CD4-positive, alpha-beta T cell (primary cell): ENCODE data around the gene PDE5A. TPM values are rescaled to one million over a fixed set of nuclear protein-coding genes. Genes with fewer than 3 reads are reported as not detected.

Experiments used
- ATAC-seq: fragments of 200-7000 bp; cut with Tn5 transposase; one replicate; pipeline ENCODE4 v1.10.0; 2022; ENCODE audit warnings: mild to moderate bottlenecking; ENCODE audit not compliant: poor library complexity
- CTCF ChIA-PET: fragments of 350-600 bp; sonication (Branson Sonifier 250); formaldehyde crosslinking; loops from one replicate; lab custom pipeline; 2021; ENCODE audit warnings: antibody characterized with exemption, inconsistent platforms; lab: Charles Lee
- POLR2A ChIA-PET: fragments of 350-600 bp; sonication (Branson Sonifier 250); formaldehyde crosslinking; loops from one replicate; lab custom pipeline; 2021; ENCODE audit warnings: antibody characterized with exemption, inconsistent platforms; lab: Charles Lee
- DNase-seq, 14 experiments: peaks; one replicate each; pipeline ENCODE4 v3.0.0-alpha.2; 2013 to 2020; ENCODE audit warnings: mixed read lengths in 2 of 14
- H3K27ac ChIP-seq, 2 donors: one replicate each; pipeline versions ENCODE4 v1.5.1 to v1.7.0; 2013; ENCODE audit warnings: low read length in 2 of 2, low read depth in 1 of 2, mild to moderate bottlenecking in 1 of 2
- H3K27me3 ChIP-seq, 2 experiments: 1 replicate in 1 of 2; 2 replicates in 1 of 2; pipeline versions ENCODE4 v1.6.1 to v1.7.0; 2013; ENCODE audit warnings: low read length in 2 of 2, control low read depth in 1 of 2, mild to moderate bottlenecking in 1 of 2, moderate library complexity in 1 of 2; ENCODE audit not compliant: insufficient read depth in 2 of 2, control insufficient read depth in 1 of 2
- H3K36me3 ChIP-seq: one replicate; pipeline ENCODE4 v1.6.1; 2013; ENCODE audit warnings: low read length, control low read depth; ENCODE audit not compliant: insufficient read depth
- H3K4me1 ChIP-seq: one replicate; pipeline ENCODE4 v1.6.1; 2013; ENCODE audit warnings: low read length, control low read depth; ENCODE audit not compliant: insufficient read depth
- H3K4me3 ChIP-seq: one replicate; pipeline ENCODE4 v1.5.1; 2013; ENCODE audit warnings: mild to moderate bottlenecking, low read length, moderate library complexity
- H3K9me3 ChIP-seq, 2 experiments: 1 replicate in 1 of 2; 2 replicates in 1 of 2; pipeline versions ENCODE4 v1.6.1 to v1.7.0; 2013; ENCODE audit warnings: low read length in 2 of 2, mild to moderate bottlenecking in 2 of 2, control low read depth in 1 of 2, moderate library complexity in 1 of 2; ENCODE audit not compliant: control insufficient read depth in 1 of 2, insufficient read depth in 1 of 2
- H3K27ac Mint-ChIP-seq: one replicate; pipeline ENCODE4 v1.8.0; 2020; ENCODE audit warnings: mixed read lengths
- H3K27me3 Mint-ChIP-seq: one replicate; pipeline ENCODE4 v1.8.0; 2021; ENCODE audit warnings: mixed read lengths
- H3K36me3 Mint-ChIP-seq: one replicate; pipeline ENCODE4 v1.8.0; 2021; ENCODE audit warnings: low read depth, mixed read lengths
- H3K4me1 Mint-ChIP-seq: one replicate; pipeline ENCODE4 v1.8.0; 2021; ENCODE audit warnings: low read depth, mixed read lengths
- H3K4me3 Mint-ChIP-seq: one replicate; pipeline ENCODE4 v1.8.0; 2020; ENCODE audit warnings: mild to moderate bottlenecking, mixed read lengths
- H3K9me3 Mint-ChIP-seq: one replicate; pipeline ENCODE4 v1.8.0; 2020; ENCODE audit warnings: mixed read lengths
- intact Hi-C, 2 experiments: fragments of 100-400 bp; cut with DNase I in 1 of 2; cut with micrococcal nuclease in 1 of 2; formaldehyde crosslinking; loops; one replicate each; pipeline versions ENCODE4 v1.15.1 to v1.9.0; 2023 to 2025; cut with DNase I, micrococcal nuclease
- total RNA-seq, 174 experiments: library from RNA in 2 of 174; stranded (reverse) in 2 of 174; gene quantifications; one replicate each; pipeline ENCODE4 v1.2.3 and lab custom pipeline; 2021 to 2026
- TF ChIP-seq, protein P1 (sequence below): fragments of 200-600 bp; IDR thresholded peaks from one replicate; pipeline ENCODE4 v1.8.0; 2022; ENCODE audit warnings: antibody characterized with exemption, mild to moderate bottlenecking

Gene PDE5A
- total RNA-seq, 2 experiments from 2014 or later = 0.11 to 0.56 TPM

DNA sequence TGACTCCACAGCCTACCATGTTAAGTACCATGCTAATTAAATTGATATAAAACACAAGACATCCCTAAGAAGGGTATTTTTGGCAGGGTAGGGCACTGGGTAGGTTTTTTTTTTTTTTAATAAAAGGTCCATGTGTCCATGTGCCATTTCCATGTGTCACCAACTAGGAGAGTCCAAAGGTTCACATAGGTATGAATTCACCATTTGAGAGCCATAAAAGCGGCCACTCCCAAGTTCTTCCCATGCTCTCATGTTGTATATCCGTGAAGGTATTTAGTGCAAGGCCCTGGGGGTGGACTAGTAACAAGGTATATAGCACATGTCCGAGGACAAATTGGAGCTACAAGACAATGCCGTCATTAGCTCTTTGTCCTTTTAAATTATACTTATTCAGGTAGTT, 107.3 kb downstream of the PDE5A start:
- TF ChIP-seq, protein P1, sequence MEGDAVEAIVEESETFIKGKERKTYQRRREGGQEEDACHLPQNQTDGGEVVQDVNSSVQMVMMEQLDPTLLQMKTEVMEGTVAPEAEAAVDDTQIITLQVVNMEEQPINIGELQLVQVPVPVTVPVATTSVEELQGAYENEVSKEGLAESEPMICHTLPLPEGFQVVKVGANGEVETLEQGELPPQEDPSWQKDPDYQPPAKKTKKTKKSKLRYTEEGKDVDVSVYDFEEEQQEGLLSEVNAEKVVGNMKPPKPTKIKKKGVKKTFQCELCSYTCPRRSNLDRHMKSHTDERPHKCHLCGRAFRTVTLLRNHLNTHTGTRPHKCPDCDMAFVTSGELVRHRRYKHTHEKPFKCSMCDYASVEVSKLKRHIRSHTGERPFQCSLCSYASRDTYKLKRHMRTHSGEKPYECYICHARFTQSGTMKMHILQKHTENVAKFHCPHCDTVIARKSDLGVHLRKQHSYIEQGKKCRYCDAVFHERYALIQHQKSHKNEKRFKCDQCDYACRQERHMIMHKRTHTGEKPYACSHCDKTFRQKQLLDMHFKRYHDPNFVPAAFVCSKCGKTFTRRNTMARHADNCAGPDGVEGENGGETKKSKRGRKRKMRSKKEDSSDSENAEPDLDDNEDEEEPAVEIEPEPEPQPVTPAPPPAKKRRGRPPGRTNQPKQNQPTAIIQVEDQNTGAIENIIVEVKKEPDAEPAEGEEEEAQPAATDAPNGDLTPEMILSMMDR = no peak
- intact Hi-C loops = no loop called here
- Mint-ChIP-seq H3K27ac (no peak overlapping the region), H3K36me3 (peaks cover 31% of the 10 kb centered on the region), H3K9me3 (no peaks in the 10 kb centered on the region), H3K27me3 (no peaks in the 10 kb centered on the region), H3K4me3 (no peak overlapping the region), H3K4me1 (no peaks in the 10 kb centered on the region)
- Histone ChIP-seq H3K36me3 (peaks cover 14% of the 10 kb centered on the region), H3K27me3 (no peaks in the 10 kb centered on the region), H3K9me3 (no peaks in the 10 kb centered on the region), H3K27ac (no peak overlapping the region), H3K4me1 (no peaks in the 10 kb centered on the region), H3K4me3 (no peak overlapping the region)
- CTCF ChIA-PET = no interaction called here
- POLR2A ChIA-PET = no interaction called here
- ATAC-seq (no peak), DNase-seq (no peak)

DNA sequence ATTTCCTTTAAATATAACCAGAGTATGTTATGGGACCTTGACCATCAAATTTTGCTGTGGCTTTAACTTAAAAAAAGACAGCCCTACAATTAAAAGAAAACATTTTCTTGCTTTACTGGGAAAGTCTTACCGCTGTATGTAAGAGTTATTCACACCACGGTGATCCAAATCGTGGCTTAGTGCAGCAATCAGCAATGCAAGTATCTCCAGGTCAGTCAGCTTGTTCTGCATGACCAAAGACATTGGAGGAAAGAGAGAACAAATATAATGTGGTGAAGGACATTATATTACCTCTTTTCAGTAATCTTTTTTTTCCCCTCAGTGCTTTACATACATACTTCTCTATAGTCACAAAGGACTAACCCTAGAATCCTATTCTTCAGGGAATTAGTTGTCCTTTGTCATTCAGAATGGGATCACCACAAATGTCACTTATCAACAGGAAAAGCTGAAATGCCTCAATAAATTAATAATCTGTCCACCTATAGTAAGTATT, 109.6 kb downstream of the PDE5A start:
- intact Hi-C loops = no loop called here
- H3K36me3 Mint-ChIP-seq = peaks cover 31% of the 10 kb centered on the region
- POLR2A ChIA-PET = no interaction called here
- H3K36me3 ChIP-seq = peaks cover 28% of the 10 kb centered on the region
- no peaks in the 10 kb centered on the region for H3K4me1 Mint-ChIP-seq
- no peak overlapping the region for H3K27ac Mint-ChIP-seq
- H3K4me1 ChIP-seq = no peaks in the 10 kb centered on the region
- TF ChIP-seq, protein P1 = no peak
- CTCF ChIA-PET = no interaction called here
- no peak overlapping the region for H3K4me3 Mint-ChIP-seq
- H3K4me3 ChIP-seq = no peak overlapping the region
- no peaks in the 10 kb centered on the region for H3K9me3 ChIP-seq
- DNase-seq (no peak), ATAC-seq (no peak)
- no peaks in the 10 kb centered on the region for H3K9me3 Mint-ChIP-seq
- no peaks in the 10 kb centered on the region for H3K27me3 ChIP-seq
- no peaks in the 10 kb centered on the region for H3K27me3 Mint-ChIP-seq
- no peak overlapping the region for H3K27ac ChIP-seq

DNA sequence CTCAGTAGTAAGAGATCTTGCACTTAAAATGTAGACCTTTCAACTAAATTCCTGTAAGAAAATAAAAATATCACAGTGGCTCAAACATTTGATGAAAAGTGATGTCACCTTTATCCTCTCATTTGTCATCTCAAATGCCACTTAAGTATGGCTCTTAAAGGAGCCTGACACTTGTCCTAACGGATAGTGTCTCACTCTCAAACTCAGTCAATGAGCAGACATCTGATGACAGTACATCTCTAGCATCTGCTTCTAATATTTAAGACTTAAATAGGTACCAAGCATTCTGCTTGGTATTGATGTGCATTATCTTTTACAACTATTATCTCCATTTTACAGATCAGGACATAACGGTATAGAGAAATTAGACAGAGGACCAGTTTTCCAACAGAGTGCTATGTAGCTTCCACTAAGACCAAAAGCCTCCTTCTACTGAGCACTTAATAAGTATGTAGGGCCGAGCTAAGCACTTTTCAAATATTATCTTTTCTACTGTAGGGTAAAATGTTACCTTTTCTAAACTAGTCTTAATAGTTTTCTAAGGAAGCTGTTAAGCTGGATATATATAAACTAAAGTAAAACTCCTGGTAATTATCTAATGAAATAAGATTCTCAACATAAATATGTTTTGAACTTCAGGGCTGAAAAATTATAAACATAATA, 110.2 kb downstream of the PDE5A start:
- H3K36me3 Mint-ChIP-seq = peaks cover 37% of the 10 kb centered on the region
- H3K27me3 ChIP-seq = no peaks in the 10 kb centered on the region
- no peak overlapping the region for H3K27ac ChIP-seq
- H3K4me3 Mint-ChIP-seq = no peak overlapping the region
- DNase-seq (no peak), ATAC-seq (no peak)
- CTCF ChIA-PET = no interaction called here
- H3K4me1 ChIP-seq = no peaks in the 10 kb centered on the region
- peaks cover 31% of the 10 kb centered on the region for H3K36me3 ChIP-seq
- TF ChIP-seq, protein P1 = no peak
- no peaks in the 10 kb centered on the region for H3K4me1 Mint-ChIP-seq
- no peaks in the 10 kb centered on the region for H3K9me3 ChIP-seq
- H3K27ac Mint-ChIP-seq = no peak overlapping the region
- H3K9me3 Mint-ChIP-seq = no peaks in the 10 kb centered on the region
- H3K27me3 Mint-ChIP-seq = no peaks in the 10 kb centered on the region
- H3K4me3 ChIP-seq = no peak overlapping the region
- POLR2A ChIA-PET = no interaction called here
- intact Hi-C loops = no loop called here
